K562 (cell line): Measurements from ENCODE around the gene RUVBL1. TPM values are rescaled to one million over a fixed set of nuclear protein-coding genes. Genes with fewer than 3 reads are reported as not detected.
A peak's percentile ranks its signal among the peaks of the same experiment; 100 is the strongest.

Experiments used
- IFI16 ChIP-seq: fragments of 250-450 bp; sonication (Bioruptor Pico); IDR thresholded peaks from 2 replicates; pipeline ENCODE4 v2.1.2; 2022; ENCODE audit warnings: mild to moderate bottlenecking, inconsistent platforms
- PCBP1 ChIP-seq: fragments of 200-400 bp; formaldehyde crosslinking; IDR thresholded peaks from 2 replicates; pipeline ENCODE4 v1.6.1; 2018; ENCODE audit warnings: mild to moderate bottlenecking, low read depth, low read length; ENCODE audit not compliant: poor library complexity, severe bottlenecking
- POLR2A ChIP-seq: fragments of 450-650 bp; conservative IDR thresholded peaks from 2 replicates; pipeline ENCODE4 v1.6.1; 2016
- PPARD ChIP-seq: fragments of 250-450 bp; sonication (Bioruptor Pico); IDR thresholded peaks from 2 replicates; pipeline ENCODE4 v1.8.0; 2022; ENCODE audit warnings: inconsistent platforms, mild to moderate bottlenecking, moderate library complexity
- PTBP1 ChIP-seq: fragments of 200-400 bp; formaldehyde crosslinking; IDR thresholded peaks from 2 replicates; pipeline ENCODE4 v1.6.1; 2017; ENCODE audit warnings: low read depth, low read length
- RNF2 ChIP-seq: sonication (generic); IDR thresholded peaks from 2 replicates; pipeline ENCODE4 v1.6.1; 2016
- RREB1 ChIP-seq: fragments of 250-450 bp; sonication (Bioruptor Pico); IDR thresholded peaks from 2 replicates; pipeline ENCODE4 v1.4.0; 2020
- ZNF253 ChIP-seq: fragments of 250-450 bp; sonication (Bioruptor Pico); conservative IDR thresholded peaks from 2 replicates; pipeline ENCODE4 v1.6.1; 2021; ENCODE audit warnings: mild to moderate bottlenecking
- polyA plus RNA-seq, 8 experiments: library from polyadenylated mRNA; depleted of rRNA in 4 of 8; stranded (reverse) in 5 of 8; unstranded in 3 of 8; fragments of >200 nt; fragmentation: Nextera tagmentation in 2 of 8; fragmentation: Illumina TruSeq in 1 of 8; extraction: Ambion mirVana in 2 of 8; extraction: Trizol in 1 of 8; gene quantifications; 2 replicates each; pipeline versions ENCODE4 v1.2.1 to v1.2.3, GENCODE V29; 2011 to 2014; ENCODE audit warnings: inconsistent platforms in 1 of 8, missing spikeins in 1 of 8
- total RNA-seq, 7 experiments: library from RNA; depleted of rRNA in 6 of 7; stranded (reverse); fragments of >200 nt in 6 of 7; fragmentation: Illumina TruSeq in 2 of 7; extraction: Trizol in 2 of 7; gene quantifications; 2 replicates each; pipeline versions ENCODE4 v1.2.1 to v1.2.3, GENCODE V29; 2011 to 2021; ENCODE audit warnings: low replicate concordance in 1 of 7
- TF ChIP-seq, protein P1 (sequence below): fragments of 250-450 bp; sonication (Bioruptor Pico); IDR thresholded peaks from 2 replicates; pipeline ENCODE4 v1.8.0; 2021; ENCODE audit warnings: borderline replicate concordance, mild to moderate bottlenecking, moderate library complexity; ENCODE audit not compliant: poor library complexity, severe bottlenecking
- TF ChIP-seq, protein P2 (sequence below): fragments of 450-650 bp; IDR thresholded peaks from 2 replicates; pipeline ENCODE4 v1.6.1; 2016; ENCODE audit warnings: low read depth

The RUVBL1 gene
- total and polyA plus RNA-seq, 9 of the 15 experiments (the other 6 are each of a cell fraction or from before 2014, with no cell fraction given), result 20.7 to 147 (median 113) TPM

- no peak for TF ChIP-seq IFI16 (CRISPR knock-in tag)
- 0 out of 2 replicates have a peak, but pooled peaks have one; percentile 64 for TF ChIP-seq RREB1
- TF ChIP-seq PCBP1, result no peak
- TF ChIP-seq RNF2, result peak; percentile 69
- TF ChIP-seq ZNF253, result no peak
- TF ChIP-seq, protein P1, sequence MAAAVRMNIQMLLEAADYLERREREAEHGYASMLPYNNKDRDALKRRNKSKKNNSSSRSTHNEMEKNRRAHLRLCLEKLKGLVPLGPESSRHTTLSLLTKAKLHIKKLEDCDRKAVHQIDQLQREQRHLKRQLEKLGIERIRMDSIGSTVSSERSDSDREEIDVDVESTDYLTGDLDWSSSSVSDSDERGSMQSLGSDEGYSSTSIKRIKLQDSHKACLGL, result no peak
- TF ChIP-seq PPARD, result no peak
- peak; percentile 87 for TF ChIP-seq POLR2A
- no peak for TF ChIP-seq PTBP1
- TF ChIP-seq, protein P2, sequence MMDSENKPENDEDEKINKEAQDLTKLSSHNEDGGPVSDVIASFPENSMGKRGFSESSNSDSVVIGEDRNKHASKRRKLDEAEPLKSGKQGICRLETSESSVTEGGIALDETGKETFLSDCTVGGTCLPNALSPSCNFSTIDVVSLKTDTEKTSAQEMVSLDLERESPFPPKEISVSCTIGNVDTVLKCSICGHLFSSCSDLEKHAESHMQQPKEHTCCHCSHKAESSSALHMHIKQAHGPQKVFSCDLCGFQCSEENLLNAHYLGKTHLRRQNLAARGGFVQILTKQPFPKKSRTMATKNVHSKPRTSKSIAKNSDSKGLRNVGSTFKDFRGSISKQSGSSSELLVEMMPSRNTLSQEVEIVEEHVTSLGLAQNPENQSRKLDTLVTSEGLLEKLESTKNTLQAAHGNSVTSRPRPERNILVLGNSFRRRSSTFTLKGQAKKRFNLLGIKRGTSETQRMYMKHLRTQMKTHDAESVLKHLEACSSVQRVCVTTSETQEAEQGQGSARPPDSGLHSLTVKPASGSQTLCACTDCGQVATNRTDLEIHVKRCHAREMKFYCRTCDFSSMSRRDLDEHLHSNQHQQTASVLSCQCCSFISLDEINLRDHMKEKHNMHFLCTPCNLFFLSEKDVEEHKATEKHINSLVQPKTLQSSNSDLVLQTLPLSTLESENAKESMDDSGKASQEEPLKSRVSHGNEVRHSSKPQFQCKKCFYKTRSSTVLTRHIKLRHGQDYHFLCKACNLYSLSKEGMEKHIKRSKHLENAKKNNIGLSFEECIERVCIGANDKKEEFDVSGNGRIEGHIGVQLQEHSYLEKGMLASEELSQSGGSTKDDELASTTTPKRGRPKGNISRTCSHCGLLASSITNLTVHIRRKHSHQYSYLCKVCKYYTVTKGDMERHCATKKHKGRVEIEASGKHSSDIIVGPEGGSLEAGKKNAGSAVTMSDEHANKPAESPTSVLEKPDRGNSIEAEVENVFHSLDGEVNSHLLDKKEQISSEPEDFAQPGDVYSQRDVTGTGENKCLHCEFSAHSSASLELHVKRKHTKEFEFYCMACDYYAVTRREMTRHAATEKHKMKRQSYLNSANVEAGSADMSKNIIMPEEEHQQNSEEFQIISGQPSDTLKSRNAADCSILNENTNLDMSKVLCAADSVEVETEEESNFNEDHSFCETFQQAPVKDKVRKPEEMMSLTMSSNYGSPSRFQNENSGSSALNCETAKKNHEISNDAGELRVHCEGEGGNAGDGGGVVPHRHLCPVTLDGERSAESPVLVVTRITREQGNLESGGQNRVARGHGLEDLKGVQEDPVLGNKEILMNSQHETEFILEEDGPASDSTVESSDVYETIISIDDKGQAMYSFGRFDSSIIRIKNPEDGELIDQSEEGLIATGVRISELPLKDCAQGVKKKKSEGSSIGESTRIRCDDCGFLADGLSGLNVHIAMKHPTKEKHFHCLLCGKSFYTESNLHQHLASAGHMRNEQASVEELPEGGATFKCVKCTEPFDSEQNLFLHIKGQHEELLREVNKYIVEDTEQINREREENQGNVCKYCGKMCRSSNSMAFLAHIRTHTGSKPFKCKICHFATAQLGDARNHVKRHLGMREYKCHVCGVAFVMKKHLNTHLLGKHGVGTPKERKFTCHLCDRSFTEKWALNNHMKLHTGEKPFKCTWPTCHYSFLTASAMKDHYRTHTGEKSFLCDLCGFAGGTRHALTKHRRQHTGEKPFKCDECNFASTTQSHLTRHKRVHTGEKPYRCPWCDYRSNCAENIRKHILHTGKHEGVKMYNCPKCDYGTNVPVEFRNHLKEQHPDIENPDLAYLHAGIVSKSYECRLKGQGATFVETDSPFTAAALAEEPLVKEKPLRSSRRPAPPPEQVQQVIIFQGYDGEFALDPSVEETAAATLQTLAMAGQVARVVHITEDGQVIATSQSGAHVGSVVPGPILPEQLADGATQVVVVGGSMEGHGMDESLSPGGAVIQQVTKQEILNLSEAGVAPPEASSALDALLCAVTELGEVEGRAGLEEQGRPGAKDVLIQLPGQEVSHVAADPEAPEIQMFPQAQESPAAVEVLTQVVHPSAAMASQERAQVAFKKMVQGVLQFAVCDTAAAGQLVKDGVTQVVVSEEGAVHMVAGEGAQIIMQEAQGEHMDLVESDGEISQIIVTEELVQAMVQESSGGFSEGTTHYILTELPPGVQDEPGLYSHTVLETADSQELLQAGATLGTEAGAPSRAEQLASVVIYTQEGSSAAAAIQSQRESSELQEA, result no peak; the same call in 1 of the 2 replicates
Observed at GRCh38 chr3:128123538-128124368, at the start of gene RUVBL1 (continued).
